ENCODE measurements around the gene PRRX2.

DNA sequence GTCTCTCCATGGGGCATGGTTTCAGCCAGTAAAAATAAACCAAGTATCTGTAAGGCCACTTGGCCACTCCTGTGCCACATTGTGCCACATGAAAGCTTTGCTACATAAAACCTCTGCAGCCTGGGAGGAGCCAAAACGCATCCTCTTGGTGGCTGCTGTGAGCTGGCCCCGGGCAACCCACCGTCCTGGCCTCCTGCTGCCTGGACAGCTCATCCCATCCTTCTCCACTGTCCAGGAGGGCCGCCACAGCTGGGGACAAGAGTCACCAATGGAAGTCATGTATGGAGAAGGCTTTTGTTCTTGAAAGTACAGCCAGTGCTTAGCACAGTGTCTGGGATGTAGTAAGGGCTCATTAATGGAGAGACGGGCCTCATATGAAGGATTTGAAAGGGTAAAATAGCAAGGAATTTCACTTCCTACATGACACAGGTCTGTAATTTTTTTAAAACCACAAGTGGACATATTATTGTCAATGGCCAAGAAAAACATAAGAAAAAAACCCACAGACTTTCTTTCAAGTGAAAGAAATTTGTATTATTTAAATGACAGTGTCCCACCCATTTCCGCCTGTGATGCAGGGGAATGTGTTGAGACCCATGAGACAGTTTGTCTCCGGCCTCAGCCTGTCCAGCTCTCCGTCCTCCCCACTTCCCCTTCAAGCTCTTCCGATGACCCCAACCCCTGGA lies 80.8 kb downstream of the PRRX2 start:
- TF ChIP-seq EZH2 (IDR thresholded peaks at IDR 0.05; ENCODE audit: borderline replicate concordance, low read length): no peak
- TF ChIP-seq, protein P1, sequence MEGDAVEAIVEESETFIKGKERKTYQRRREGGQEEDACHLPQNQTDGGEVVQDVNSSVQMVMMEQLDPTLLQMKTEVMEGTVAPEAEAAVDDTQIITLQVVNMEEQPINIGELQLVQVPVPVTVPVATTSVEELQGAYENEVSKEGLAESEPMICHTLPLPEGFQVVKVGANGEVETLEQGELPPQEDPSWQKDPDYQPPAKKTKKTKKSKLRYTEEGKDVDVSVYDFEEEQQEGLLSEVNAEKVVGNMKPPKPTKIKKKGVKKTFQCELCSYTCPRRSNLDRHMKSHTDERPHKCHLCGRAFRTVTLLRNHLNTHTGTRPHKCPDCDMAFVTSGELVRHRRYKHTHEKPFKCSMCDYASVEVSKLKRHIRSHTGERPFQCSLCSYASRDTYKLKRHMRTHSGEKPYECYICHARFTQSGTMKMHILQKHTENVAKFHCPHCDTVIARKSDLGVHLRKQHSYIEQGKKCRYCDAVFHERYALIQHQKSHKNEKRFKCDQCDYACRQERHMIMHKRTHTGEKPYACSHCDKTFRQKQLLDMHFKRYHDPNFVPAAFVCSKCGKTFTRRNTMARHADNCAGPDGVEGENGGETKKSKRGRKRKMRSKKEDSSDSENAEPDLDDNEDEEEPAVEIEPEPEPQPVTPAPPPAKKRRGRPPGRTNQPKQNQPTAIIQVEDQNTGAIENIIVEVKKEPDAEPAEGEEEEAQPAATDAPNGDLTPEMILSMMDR (conservative IDR thresholded peaks at IDR 0.05 in 1 of 2, IDR thresholded peaks at IDR 0.05 in 1 of 2; ENCODE audit: extremely low read depth in 1 of 2, insufficient read depth in 1 of 2, low read depth in 1 of 2, low read length in 2 of 2): no peak

All from mammary epithelial cell (primary cell).